GM19324 (cell line): ENCODE results near the gene TAS2R14.

Experiments used
- ATAC-seq: cut with Tn5 transposase; IDR thresholded peaks from one replicate; pipeline ENCODE4 v1.9.1; 2021; ENCODE audit warnings: mild to moderate bottlenecking, moderate library complexity; ENCODE audit not compliant: unreplicated experiment, low FRiP score

The TAS2R14 gene

GRCh38 chr12:10910380-10910779, 28.7 kb downstream of the TAS2R14 start:
- no peak for ATAC-seq

GRCh38 chr12:10909462-10909861, 29.6 kb downstream of the TAS2R14 start, which contains the start of gene TAS2R13:
TSS of gene TAS2R13 (minus strand) at chr12:10909562. CDS start at chr12:10909298, 264 bp downstream.
- ATAC-seq, result no peak

- ATAC-seq, result no peak
Measured at GRCh38 chr12:10904686-10905085, 34.4 kb downstream of the TAS2R14 start.

- no peak for ATAC-seq
Measured at GRCh38 chr12:10901427-10901826, 37.6 kb downstream of the TAS2R14 start.

GRCh38 chr12:10900972-10901371, 38.1 kb downstream of the TAS2R14 start:
- ATAC-seq, result no peak

GRCh38 chr12:10900530-10900929, 38.5 kb downstream of the TAS2R14 start:
- ATAC-seq, result no peak

GRCh38 chr12:10896854-10897253, 42.2 kb downstream of the TAS2R14 start:
- no peak for ATAC-seq

GRCh38 chr12:10891937-10892336, 47.1 kb downstream of the TAS2R14 start:
- ATAC-seq, result no peak

- no peak for ATAC-seq
Measured at GRCh38 chr12:10889226-10889625, 49.8 kb downstream of the TAS2R14 start.
